Endothelial cell of umbilical vein (primary cell): ENCODE results near the gene SLC25A23. TPM values are rescaled to one million over a fixed set of nuclear protein-coding genes. Genes with fewer than 3 reads are reported as not detected.
A peak's percentile ranks its signal among the peaks of the same experiment; 100 is the strongest.

ENCODE experiments used
- BruUV-seq: library from RNA; stranded (reverse); fragments of 400-500 nt; replicated peaks from 2 replicates; lab custom pipeline; 2021; lab: Mats Ljungman, UMichigan
- CTCF ChIA-PET: fragments of 300-600, 350-600 bp; sonication (Branson Sonifier 250); formaldehyde crosslinking; loops from one replicate; lab custom pipeline; 2021; ENCODE audit warnings: antibody characterized with exemption, inconsistent platforms; lab: Charles Lee
- POLR2A ChIA-PET: fragments of 300-600, 350-600 bp; sonication (Branson Sonifier 250); formaldehyde crosslinking; loops from one replicate; lab custom pipeline; 2021; ENCODE audit warnings: antibody characterized with exemption, inconsistent platforms; lab: Charles Lee
- DNase-seq: peaks from one replicate; pipeline ENCODE4 v3.0.0-alpha.2; 2011; ENCODE audit warnings: low read depth, low spot score
- FAIRE-seq: peaks from 2 replicates; lab custom pipeline; 2011; peaks lifted over from hg19 to GRCh38; lab: Jason Lieb, UNC
- H2AFZ ChIP-seq: 2 replicates; pipeline ENCODE4 v1.6.0; 2012; ENCODE audit warnings: low read depth, low read length, control low read depth, inconsistent platforms
- H3K27ac ChIP-seq: 2 replicates; pipeline ENCODE4 v1.5.1; 2011; ENCODE audit warnings: low read depth, mild to moderate bottlenecking, control low read depth, low read length, moderate library complexity; ENCODE audit not compliant: insufficient read depth
- H3K27me3 ChIP-seq, 2 experiments: 2 replicates each; pipeline versions ENCODE4 v1.6.0 to v1.6.1; 2011; ENCODE audit warnings: low read length in 2 of 2, mixed read lengths in 1 of 2; ENCODE audit not compliant: control insufficient read depth in 2 of 2, insufficient read depth in 2 of 2
- H3K36me3 ChIP-seq, 2 experiments: 2 replicates in 1 of 2; 3 replicates in 1 of 2; pipeline ENCODE4 v1.5.1; 2011; ENCODE audit warnings: low read length in 2 of 2, mild to moderate bottlenecking in 1 of 2, moderate library complexity in 1 of 2; ENCODE audit not compliant: control insufficient read depth in 2 of 2, insufficient read depth in 2 of 2; ENCODE audit errors: extremely low read depth in 1 of 2
- H3K4me1 ChIP-seq: 3 replicates; pipeline ENCODE4 v1.5.1; 2011; ENCODE audit warnings: mild to moderate bottlenecking, low read length; ENCODE audit not compliant: control insufficient read depth, insufficient read depth; ENCODE audit errors: extremely low read depth
- H3K4me2 ChIP-seq: 2 replicates; pipeline ENCODE4 v1.6.1; 2011; ENCODE audit warnings: low read length, control low read depth, mixed read lengths; ENCODE audit not compliant: insufficient read depth
- H3K4me3 ChIP-seq, 3 experiments: fragments of 200-600 bp in 1 of 3; sonication (generic), shearing (Covaris generic) in 1 of 3; replicated peaks in 1 of 3; 2 replicates each; pipeline ENCODE4 v1.5.1; 2011 to 2016; ENCODE audit warnings: control low read depth in 3 of 3, low read length in 3 of 3, mild to moderate bottlenecking in 2 of 3, inconsistent platforms in 1 of 3, low read depth in 1 of 3, moderate library complexity in 1 of 3; ENCODE audit not compliant: insufficient read depth in 1 of 3
- H3K79me2 ChIP-seq: 2 replicates; pipeline ENCODE4 v1.6.0; 2012; ENCODE audit warnings: low read length, inconsistent platforms; ENCODE audit not compliant: control insufficient read depth, insufficient read depth
- H3K9ac ChIP-seq: replicated peaks from 2 replicates; pipeline ENCODE3; 2011; ENCODE audit warnings: low read length, control low read depth; ENCODE audit not compliant: insufficient read depth; ENCODE audit errors: extremely low read depth
- H3K9me1 ChIP-seq: replicated peaks from 3 replicates; pipeline ENCODE4 v1.6.0; 2011; ENCODE audit warnings: mild to moderate bottlenecking, low read length; ENCODE audit not compliant: control insufficient read depth, insufficient read depth; ENCODE audit errors: extremely low read depth
- H3K9me3 ChIP-seq: replicated peaks from 2 replicates; pipeline ENCODE4 v1.5.1; 2012; ENCODE audit warnings: low read length, inconsistent platforms; ENCODE audit not compliant: control insufficient read depth, insufficient read depth
- H4K20me1 ChIP-seq: replicated peaks from 2 replicates; pipeline ENCODE3; 2011; ENCODE audit warnings: mild to moderate bottlenecking, low read length; ENCODE audit not compliant: control insufficient read depth, insufficient read depth; ENCODE audit errors: extremely low read depth
- CTCF ChIP-seq, 2 donors: IDR thresholded peaks; 1 replicate in 1 of 2; 2 replicates in 1 of 2; pipeline ENCODE4 v1.5.1; 2011; ENCODE audit warnings: low read length in 2 of 2, mild to moderate bottlenecking in 2 of 2, moderate library complexity in 2 of 2, control low read depth in 1 of 2, inconsistent platforms in 1 of 2, low read depth in 1 of 2; ENCODE audit not compliant: insufficient read depth in 1 of 2; ENCODE audit errors: extremely low read depth in 1 of 2
- EZH2 ChIP-seq: IDR thresholded peaks from 2 replicates; pipeline ENCODE4 v1.6.1; 2012; ENCODE audit warnings: borderline replicate concordance, low read depth, mild to moderate bottlenecking, moderate library complexity, low read length, inconsistent platforms; ENCODE audit not compliant: severe bottlenecking
- FOS ChIP-seq: IDR thresholded peaks from 2 replicates; pipeline ENCODE4 v1.6.1; 2011; ENCODE audit warnings: mild to moderate bottlenecking, low read length, moderate library complexity, borderline replicate concordance; ENCODE audit not compliant: insufficient read depth
- JUN ChIP-seq: IDR thresholded peaks from 2 replicates; pipeline ENCODE4 v1.6.1; 2011; ENCODE audit warnings: borderline replicate concordance, low read depth; ENCODE audit not compliant: insufficient read length, insufficient read depth
- MAX ChIP-seq: IDR thresholded peaks from 2 replicates; pipeline ENCODE4 v1.6.1; 2011; ENCODE audit not compliant: insufficient read depth, insufficient read length
- MYC ChIP-seq: IDR thresholded peaks from one replicate; pipeline ENCODE4 v1.6.1; 2011; ENCODE audit warnings: mild to moderate bottlenecking, low read depth, low read length
- POLR2A ChIP-seq: IDR thresholded peaks from 2 replicates; pipeline ENCODE4 v1.6.1; 2012; ENCODE audit warnings: low read depth, mild to moderate bottlenecking, control low read depth, low read length
- POLR2AphosphoS5 ChIP-seq: IDR thresholded peaks from 2 replicates; pipeline ENCODE4 v1.6.1; 2012; ENCODE audit warnings: low read depth, mild to moderate bottlenecking, control low read depth, low read length, moderate library complexity; ENCODE audit not compliant: insufficient read depth
- dilution Hi-C: fragments of 300-500 bp; cut with MboI; formaldehyde crosslinking; loops from one replicate; pipeline ENCODE4 v1.15.0; 2019; ENCODE audit warnings: low sequenced_read_pairs; ENCODE audit not compliant: extremely low pct_ligation_motif_present
- intact Hi-C: fragments of 100-400 bp; cut with micrococcal nuclease; formaldehyde crosslinking; loops from one replicate; pipeline ENCODE4 v1.10.0; 2022
- polyA plus RNA-seq, 4 experiments: library from polyadenylated mRNA; depleted of rRNA in 3 of 4; stranded (reverse) in 3 of 4; unstranded in 1 of 4; fragments of >200 nt; gene quantifications; 2 replicates each; pipeline versions ENCODE4 v1.2.1 to v1.2.3, GENCODE V29; 2011 to 2012; ENCODE audit warnings: missing spikeins in 1 of 4
- total RNA-seq: library from RNA; stranded (reverse); gene quantifications from 2 replicates; pipeline ENCODE4 v1.2.3, GENCODE V29; 2021

SLC25A23 gene
- total and polyA plus RNA-seq, 2 donors (not counting 3 experiments of a cell fraction or from before 2014, with no cell fraction given): 12.8 to 33.5 TPM

- Histone ChIP-seq H3K36me3 (no peaks in the 10 kb centered on the region), H3K27ac (no peak overlapping the region), H3K4me2 (no peak overlapping the region), H3K27me3 (no peaks in the 10 kb centered on the region), H3K4me1 (no peaks in the 10 kb centered on the region), H3K4me3 (no peak overlapping the region), H3K79me2 (no peaks in the 10 kb centered on the region), H3K9me1 (no peaks in the 10 kb centered on the region), H3K9ac (no peak overlapping the region), H4K20me1 (no peaks in the 10 kb centered on the region), H3K9me3 (no peaks in the 10 kb centered on the region), H2AFZ (no peak overlapping the region)
- no peak for FAIRE-seq
- no TSS peak for BruUV-seq
- intact Hi-C loops (no loop called here), dilution Hi-C loops (no loop called here)
- TF ChIP-seq MAX: no peak
- TF ChIP-seq MYC: no peak
- no peak for TF ChIP-seq POLR2A
- no peak for TF ChIP-seq EZH2
- TF ChIP-seq JUN: no peak
- no peak for TF ChIP-seq CTCF (IDR thresholded peaks at IDR 0.05; ENCODE audit: extremely low read depth in 1 of 2, insufficient read depth in 1 of 2, low read depth in 1 of 2, low read length in 2 of 2)
- no peak for TF ChIP-seq FOS
- TF ChIP-seq POLR2AphosphoS5: no peak
- peak; percentile 45 for DNase-seq
- ChIA-PET CTCF (interaction anchor here (0.8 to 1.7 kb wide), 3 partner anchors 9 to 277 kb away, joined by 4 read pairs; no protein-coding TSS in a partner anchor), POLR2A (no interaction called here)
Observed at GRCh38 chr19:6402837-6403608, 56.6 kb downstream of the SLC25A23 start.
